CD14-positive monocyte (primary cell): Measurements from ENCODE around the gene CST4. TPM values are rescaled to one million over a fixed set of nuclear protein-coding genes. Genes with fewer than 3 reads are reported as not detected.

ENCODE experiments used
- DNase-seq, 3 donors: peaks; one replicate each; pipeline ENCODE4 v3.0.0-alpha.2; 2011 to 2022
- H2AFZ ChIP-seq: 2 replicates; pipeline ENCODE4 v1.6.0; 2012; ENCODE audit warnings: mild to moderate bottlenecking, low read depth, low read length, inconsistent platforms; ENCODE audit not compliant: insufficient read depth, poor library complexity, severe bottlenecking
- H3K27ac ChIP-seq, 2 donors: 1 replicate in 1 of 2; 2 replicates in 1 of 2; pipeline ENCODE4 v1.5.1; 2012 to 2013; ENCODE audit warnings: low read length in 2 of 2, control low read depth in 1 of 2, inconsistent platforms in 1 of 2, low read depth in 1 of 2, mild to moderate bottlenecking in 1 of 2
- H3K27me3 ChIP-seq, 2 donors: one replicate each; pipeline versions ENCODE4 v1.6.0 to v1.6.1; 2011 to 2013; ENCODE audit warnings: low read length in 2 of 2; ENCODE audit not compliant: control insufficient read depth in 2 of 2, insufficient read depth in 2 of 2
- H3K36me3 ChIP-seq, 2 donors: replicated peaks in 1 of 2; 1 replicate in 1 of 2; 2 replicates in 1 of 2; pipeline versions ENCODE4 v1.5.1 to v1.6.1; 2012 to 2013; ENCODE audit warnings: low read length in 2 of 2, control low read depth in 1 of 2, inconsistent platforms in 1 of 2, mild to moderate bottlenecking in 1 of 2; ENCODE audit not compliant: insufficient read depth in 2 of 2, control insufficient read depth in 1 of 2
- H3K4me1 ChIP-seq, 2 donors: 1 replicate in 1 of 2; 2 replicates in 1 of 2; pipeline versions ENCODE4 v1.5.1 to v1.6.1; 2012 to 2013; ENCODE audit warnings: low read length in 2 of 2, control low read depth in 1 of 2, inconsistent platforms in 1 of 2, mild to moderate bottlenecking in 1 of 2, moderate library complexity in 1 of 2; ENCODE audit not compliant: insufficient read depth in 2 of 2, control insufficient read depth in 1 of 2
- H3K4me2 ChIP-seq: replicated peaks from 2 replicates; pipeline ENCODE3; 2012; ENCODE audit warnings: low read length, moderate library complexity, mild to moderate bottlenecking; ENCODE audit not compliant: poor library complexity, severe bottlenecking; ENCODE audit errors: extremely low read depth
- H3K4me3 ChIP-seq, 3 experiments: fragments of 200-600 bp in 1 of 3; sonication (generic) in 1 of 3; replicated peaks in 1 of 3; 1 replicate in 2 of 3; 2 replicates in 1 of 3; pipeline ENCODE4 v1.5.1; 2011 to 2013; ENCODE audit warnings: low read length in 3 of 3, mild to moderate bottlenecking in 3 of 3, control low read depth in 2 of 3, low read depth in 2 of 3, inconsistent platforms in 1 of 3, moderate library complexity in 1 of 3
- H3K79me2 ChIP-seq: 2 replicates; pipeline ENCODE4 v1.6.0; 2012; ENCODE audit warnings: mild to moderate bottlenecking, control low read depth, inconsistent platforms, low read length, moderate library complexity; ENCODE audit not compliant: insufficient read depth
- H3K9ac ChIP-seq: 2 replicates; pipeline ENCODE4 v1.6.0; 2017; ENCODE audit warnings: low read length, mild to moderate bottlenecking; ENCODE audit not compliant: insufficient read depth, poor library complexity, severe bottlenecking
- H3K9me3 ChIP-seq, 2 donors: replicated peaks in 1 of 2; 1 replicate in 1 of 2; 2 replicates in 1 of 2; pipeline versions ENCODE4 v1.5.1 to v1.6.1; 2012 to 2013; ENCODE audit warnings: low read length in 2 of 2, control low read depth in 1 of 2; ENCODE audit not compliant: control insufficient read depth in 1 of 2, insufficient read depth in 1 of 2
- H4K20me1 ChIP-seq: 2 replicates; pipeline ENCODE4 v1.6.0; 2012; ENCODE audit warnings: mild to moderate bottlenecking, low read length, control low read depth, moderate library complexity; ENCODE audit not compliant: insufficient read depth
- H3K27ac Mint-ChIP-seq, 7 donors: one replicate each; pipeline ENCODE4 v1.8.0; 2020; ENCODE audit warnings: mild to moderate bottlenecking in 7 of 7, mixed read lengths in 7 of 7, moderate library complexity in 6 of 7, inconsistent platforms in 2 of 7
- H3K27me3 Mint-ChIP-seq, 3 donors: one replicate each; pipeline ENCODE4 v1.8.0; 2021 to 2022; ENCODE audit warnings: low read depth in 3 of 3, mild to moderate bottlenecking in 3 of 3, mixed read lengths in 3 of 3, moderate library complexity in 3 of 3, inconsistent platforms in 1 of 3
- H3K36me3 Mint-ChIP-seq, 2 donors: one replicate each; pipeline ENCODE4 v1.8.0; 2020; ENCODE audit warnings: mixed read lengths in 2 of 2, inconsistent platforms in 1 of 2, mild to moderate bottlenecking in 1 of 2
- H3K4me1 Mint-ChIP-seq: one replicate; pipeline ENCODE4 v1.8.0; 2020; ENCODE audit warnings: mild to moderate bottlenecking, mixed read lengths
- H3K4me3 Mint-ChIP-seq, 2 donors: one replicate each; pipeline ENCODE4 v1.8.0; 2020; ENCODE audit warnings: mild to moderate bottlenecking in 2 of 2, mixed read lengths in 2 of 2, moderate library complexity in 1 of 2
- H3K9me3 Mint-ChIP-seq, 7 donors: one replicate each; pipeline ENCODE4 v1.8.0; 2020 to 2022; ENCODE audit warnings: mixed read lengths in 7 of 7, mild to moderate bottlenecking in 6 of 7, moderate library complexity in 6 of 7, inconsistent platforms in 2 of 7
- WGBS: methylation state at CpG from one replicate; pipeline ENCODE4 v1.1.5; 2013; ENCODE audit warnings: missing lambda C conversion rate; ENCODE audit not compliant: insufficient coverage; 5-methylcytosine and 5-hydroxymethylcytosine counted together
- intact Hi-C, 2 donors: fragments of 100-400 bp; cut with micrococcal nuclease; formaldehyde crosslinking; loops; one replicate each; pipeline versions ENCODE4 v1.15.0 to v1.15.1; 2023
- polyA plus RNA-seq, 3 donors: library from polyadenylated mRNA; depleted of rRNA in 1 of 3; unstranded in 2 of 3; stranded (reverse) in 1 of 3; fragments of 300-500 nt in 2 of 3; fragments of >200 nt in 1 of 3; fragmentation: Illumina TruSeq in 2 of 3; gene quantifications; 1 replicate in 2 of 3; 2 replicates in 1 of 3; pipeline ENCODE4 v1.2.3, GENCODE V29; 2012 to 2021
- TF ChIP-seq, protein P1 (sequence below): fragments of 200-600 bp; IDR thresholded peaks from one replicate; pipeline ENCODE4 v1.8.0; 2022; ENCODE audit warnings: antibody characterized with exemption, mild to moderate bottlenecking

CST4 gene
- polyA plus RNA-seq, 3 donors: not detected

DNA sequence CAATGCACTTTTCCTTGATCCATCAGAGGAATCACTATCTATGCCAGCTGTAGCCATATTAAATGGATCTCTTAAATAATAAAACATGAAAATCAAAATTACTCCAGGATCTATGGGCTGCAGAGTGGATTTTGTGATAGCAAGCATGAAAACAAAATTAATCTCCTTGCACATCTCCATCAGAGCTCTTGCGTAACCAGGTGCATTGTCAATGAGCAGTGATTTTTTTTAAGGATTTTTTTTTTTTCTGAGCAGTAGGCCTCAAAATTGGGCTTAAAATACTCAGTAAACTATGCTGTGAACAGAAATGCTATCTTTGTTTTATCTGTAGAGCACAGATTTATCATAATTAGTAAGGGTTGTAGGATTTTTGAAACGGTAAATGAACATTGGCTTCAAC is 39.6 kb downstream of the CST4 start:
- Histone ChIP-seq H3K79me2 (no peaks in the 10 kb centered on the region), H3K4me3 (no peak overlapping the region), H3K4me2 (no peak overlapping the region), H3K36me3 (no peaks in the 10 kb centered on the region), H2AFZ (no peak overlapping the region), H4K20me1 (no peaks in the 10 kb centered on the region), H3K4me1 (peaks cover 55 to 68% of the 10 kb centered on the region in 2 donors), H3K9ac (no peak overlapping the region), H3K27ac (no peak overlapping the region), H3K9me3 (no peaks in the 10 kb centered on the region), H3K27me3 (no peaks in the 10 kb centered on the region)
- no peak for DNase-seq
- H3K4me1 Mint-ChIP-seq: peaks cover 58% of the 10 kb centered on the region
- H3K4me3 Mint-ChIP-seq: no peak overlapping the region
- TF ChIP-seq, protein P1, sequence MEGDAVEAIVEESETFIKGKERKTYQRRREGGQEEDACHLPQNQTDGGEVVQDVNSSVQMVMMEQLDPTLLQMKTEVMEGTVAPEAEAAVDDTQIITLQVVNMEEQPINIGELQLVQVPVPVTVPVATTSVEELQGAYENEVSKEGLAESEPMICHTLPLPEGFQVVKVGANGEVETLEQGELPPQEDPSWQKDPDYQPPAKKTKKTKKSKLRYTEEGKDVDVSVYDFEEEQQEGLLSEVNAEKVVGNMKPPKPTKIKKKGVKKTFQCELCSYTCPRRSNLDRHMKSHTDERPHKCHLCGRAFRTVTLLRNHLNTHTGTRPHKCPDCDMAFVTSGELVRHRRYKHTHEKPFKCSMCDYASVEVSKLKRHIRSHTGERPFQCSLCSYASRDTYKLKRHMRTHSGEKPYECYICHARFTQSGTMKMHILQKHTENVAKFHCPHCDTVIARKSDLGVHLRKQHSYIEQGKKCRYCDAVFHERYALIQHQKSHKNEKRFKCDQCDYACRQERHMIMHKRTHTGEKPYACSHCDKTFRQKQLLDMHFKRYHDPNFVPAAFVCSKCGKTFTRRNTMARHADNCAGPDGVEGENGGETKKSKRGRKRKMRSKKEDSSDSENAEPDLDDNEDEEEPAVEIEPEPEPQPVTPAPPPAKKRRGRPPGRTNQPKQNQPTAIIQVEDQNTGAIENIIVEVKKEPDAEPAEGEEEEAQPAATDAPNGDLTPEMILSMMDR: no peak
- peaks cover 0 to 2% (median 0%) of the 10 kb centered on the region in 3 donors for H3K27me3 Mint-ChIP-seq
- H3K27ac Mint-ChIP-seq: no peak overlapping the region
- intact Hi-C loops: no loop called here
- H3K36me3 Mint-ChIP-seq: peaks cover 0 to 4% of the 10 kb centered on the region in 2 donors
- H3K9me3 Mint-ChIP-seq: peaks cover 0 to 2% (median 0%) of the 10 kb centered on the region in 7 donors
- WGBS: no CpG with 5 or more reads among the region's 2 CpGs

DNA sequence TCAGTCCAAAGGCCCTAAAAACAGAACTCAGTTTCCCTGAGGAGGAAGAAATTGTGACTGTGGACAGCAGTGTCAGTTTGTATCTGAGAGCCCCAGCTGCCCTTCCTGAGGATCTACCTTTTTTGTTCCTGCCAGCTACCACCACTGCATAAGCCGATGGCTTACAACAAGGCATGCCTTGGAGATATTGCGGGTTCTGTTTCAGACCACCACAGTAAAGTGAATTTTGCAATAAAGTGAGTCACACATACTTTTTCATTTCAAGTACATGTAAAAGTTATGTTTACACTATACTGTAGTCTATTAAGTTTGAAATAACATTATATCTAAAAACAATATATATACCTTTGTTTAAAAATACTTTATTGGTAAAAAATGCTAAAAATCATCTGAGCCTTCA is 41.5 kb downstream of the CST4 start:
- Histone ChIP-seq H3K79me2 (no peaks in the 10 kb centered on the region), H3K27ac (peak overlapping the region in 1 of 2 donors; percentile 50), H3K4me1 (peaks cover 54 to 68% of the 10 kb centered on the region in 2 donors), H3K4me2 (no peak overlapping the region), H3K4me3 (peak overlapping the region in 1 of 3 experiments; percentile 27), H4K20me1 (no peaks in the 10 kb centered on the region), H3K27me3 (no peaks in the 10 kb centered on the region), H3K36me3 (no peaks in the 10 kb centered on the region), H2AFZ (no peak overlapping the region), H3K9ac (no peak overlapping the region), H3K9me3 (no peaks in the 10 kb centered on the region)
- TF ChIP-seq, protein P1: no peak
- H3K36me3 Mint-ChIP-seq: no peaks in the 10 kb centered on the region
- H3K4me3 Mint-ChIP-seq: peak overlapping the region in 1 of 2 donors; percentile 16
- no CpG with 5 or more reads among the region's 2 CpGs for WGBS
- DNase-seq: no peak
- H3K4me1 Mint-ChIP-seq: peaks cover 58% of the 10 kb centered on the region
- H3K27ac Mint-ChIP-seq: peak overlapping the region in 3 of 7 donors; percentile 49 to 87 (median 60)
- peaks cover 0 to 2% (median 0%) of the 10 kb centered on the region in 7 donors for H3K9me3 Mint-ChIP-seq
- peaks cover 0 to 2% (median 0%) of the 10 kb centered on the region in 3 donors for H3K27me3 Mint-ChIP-seq
- intact Hi-C loops: no loop called here
